ENCODE data around the gene DPYSL4. TPM values are rescaled to one million over a fixed set of nuclear protein-coding genes. Genes with fewer than 3 reads are reported as not detected.

The DPYSL4 gene
- total and polyA plus RNA-seq, 2 of the 13 experiments (the other 11 are each of a cell fraction or from before 2014, with no cell fraction given), result 0.84 to 1.2 TPM

- 28% methylated on average over 21 of the region's 30 CpGs for WGBS (ENCODE audit: low lambda C conversion rate)
- no peak for TF ChIP-seq DMAP1 (CRISPR knock-in tag; IDR thresholded peaks at IDR 0.05)
- TF ChIP-seq, protein P1, sequence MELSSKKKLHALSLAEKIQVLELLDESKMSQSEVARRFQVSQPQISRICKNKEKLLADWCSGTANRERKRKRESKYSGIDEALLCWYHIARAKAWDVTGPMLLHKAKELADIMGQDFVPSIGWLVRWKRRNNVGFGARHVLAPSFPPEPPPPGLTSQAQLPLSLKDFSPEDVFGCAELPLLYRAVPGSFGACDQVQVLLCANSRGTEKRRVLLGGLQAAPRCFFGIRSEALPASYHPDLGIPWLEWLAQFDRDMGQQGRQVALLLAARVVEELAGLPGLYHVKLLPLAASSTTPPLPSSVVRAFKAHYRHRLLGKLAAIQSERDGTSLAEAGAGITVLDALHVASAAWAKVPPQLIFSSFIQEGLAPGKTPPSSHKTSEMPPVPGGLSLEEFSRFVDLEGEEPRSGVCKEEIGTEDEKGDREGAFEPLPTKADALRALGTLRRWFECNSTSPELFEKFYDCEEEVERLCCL (CRISPR knock-in tag; IDR thresholded peaks at IDR 0.05; ENCODE audit: borderline replicate concordance), result no peak
- TF ChIP-seq, protein P2, sequence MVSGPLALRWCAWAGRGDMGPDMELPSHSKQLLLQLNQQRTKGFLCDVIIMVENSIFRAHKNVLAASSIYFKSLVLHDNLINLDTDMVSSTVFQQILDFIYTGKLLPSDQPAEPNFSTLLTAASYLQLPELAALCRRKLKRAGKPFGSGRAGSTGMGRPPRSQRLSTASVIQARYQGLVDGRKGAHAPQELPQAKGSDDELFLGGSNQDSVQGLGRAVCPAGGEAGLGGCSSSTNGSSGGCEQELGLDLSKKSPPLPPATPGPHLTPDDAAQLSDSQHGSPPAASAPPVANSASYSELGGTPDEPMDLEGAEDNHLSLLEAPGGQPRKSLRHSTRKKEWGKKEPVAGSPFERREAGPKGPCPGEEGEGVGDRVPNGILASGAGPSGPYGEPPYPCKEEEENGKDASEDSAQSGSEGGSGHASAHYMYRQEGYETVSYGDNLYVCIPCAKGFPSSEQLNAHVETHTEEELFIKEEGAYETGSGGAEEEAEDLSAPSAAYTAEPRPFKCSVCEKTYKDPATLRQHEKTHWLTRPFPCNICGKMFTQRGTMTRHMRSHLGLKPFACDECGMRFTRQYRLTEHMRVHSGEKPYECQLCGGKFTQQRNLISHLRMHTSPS (CRISPR knock-in tag; IDR thresholded peaks at IDR 0.05; ENCODE audit: low read depth), result no peak
- TF ChIP-seq EED (CRISPR knock-in tag; IDR thresholded peaks at IDR 0.05), result no peak
- no peak for TF ChIP-seq LRRFIP1 (CRISPR knock-in tag; conservative IDR thresholded peaks at IDR 0.05)
- TF ChIP-seq LBX2 (CRISPR knock-in tag; IDR thresholded peaks at IDR 0.05; ENCODE audit: borderline replicate concordance), result no peak
- no peak for TF ChIP-seq ZNF720 (CRISPR knock-in tag; IDR thresholded peaks at IDR 0.05)
- TF ChIP-seq PAF1 (CRISPR knock-in tag; IDR thresholded peaks at IDR 0.05), result no peak
- TF ChIP-seq PRDM4 (CRISPR knock-in tag; IDR thresholded peaks at IDR 0.05; ENCODE audit: borderline replicate concordance), result no peak
- no peak for TF ChIP-seq ZNF460 (CRISPR knock-in tag; IDR thresholded peaks at IDR 0.05; ENCODE audit: borderline replicate concordance)
- TF ChIP-seq KMT2B (CRISPR knock-in tag; IDR thresholded peaks at IDR 0.05), result no peak
- no peak for TF ChIP-seq ZBTB7A (CRISPR knock-in tag; IDR thresholded peaks at IDR 0.05)
- TF ChIP-seq ZSCAN20 (CRISPR knock-in tag; IDR thresholded peaks at IDR 0.05; ENCODE audit: borderline replicate concordance), result no peak
Observed at GRCh38 chr10:132196178-132197113, 9.7 kb downstream of the DPYSL4 start.

More at GRCh38 chr10:132196178-132197113, 9.7 kb downstream of the DPYSL4 start:
- FAIRE-seq, result no peak
- no peak overlapping the region for H3K4me3 ChIP-seq (replicated peaks in 1 of 3; ENCODE audit: insufficient read depth in 1 of 3, low read depth in 2 of 3, low read length in 3 of 3)
- no peak for DNase-seq (ENCODE audit: low spot score)
- H2AFZ ChIP-seq (ENCODE audit: low read length), result no peak overlapping the region
- ATAC-seq, result no peak
- H3K9ac ChIP-seq (ENCODE audit: insufficient read depth, low read depth, low read length), result no peak overlapping the region
- peaks cover 4 to 7% of the 10 kb centered on the region in 2 experiments; a peak in 4 of 5 replicates for H3K27me3 ChIP-seq (ENCODE audit: control insufficient read depth in 1 of 2, insufficient read depth in 2 of 2, low read length in 2 of 2)
- no peaks in the 10 kb centered on the region for H4K20me1 ChIP-seq (ENCODE audit: insufficient read depth, low read length)
- H3K36me3 ChIP-seq (replicated peaks in 1 of 2; ENCODE audit: control insufficient read depth in 1 of 2, insufficient read depth in 2 of 2, low read length in 2 of 2), result no peaks in the 10 kb centered on the region
- BruUV-seq (replicated peaks), result no TSS peak
- POLR2A ChIA-PET, result no interaction called here
- intact Hi-C loops (cut with micrococcal nuclease; ENCODE audit: unreplicated experiment), result no loop called here
- in situ Hi-C loops (cut with HindIII; ENCODE audit: extremely low pct_ligation_motif_present, low pct_unique_long_range_greater_than_20kb), result no loop called here
- H3K9me3 ChIP-seq (ENCODE audit: low read length), result no peaks in the 10 kb centered on the region
- no peak overlapping the region for H3K27ac ChIP-seq (ENCODE audit: extremely low read length, insufficient read depth, low read length)
- no peaks in the 10 kb centered on the region for H3K79me2 ChIP-seq (ENCODE audit: insufficient read depth, low read length)
- no peak overlapping the region for H3K4me2 ChIP-seq (ENCODE audit: low read depth, low read length)
- CTCF ChIA-PET (ENCODE audit: low intra/inter-chr PET ratio, low total read pairs), result no interaction called here
- H3K4me1 ChIP-seq (ENCODE audit: insufficient read depth, low read length), result no peaks in the 10 kb centered on the region
